ENCODE results near the gene FAM200B.

FAM200B gene

DNA sequence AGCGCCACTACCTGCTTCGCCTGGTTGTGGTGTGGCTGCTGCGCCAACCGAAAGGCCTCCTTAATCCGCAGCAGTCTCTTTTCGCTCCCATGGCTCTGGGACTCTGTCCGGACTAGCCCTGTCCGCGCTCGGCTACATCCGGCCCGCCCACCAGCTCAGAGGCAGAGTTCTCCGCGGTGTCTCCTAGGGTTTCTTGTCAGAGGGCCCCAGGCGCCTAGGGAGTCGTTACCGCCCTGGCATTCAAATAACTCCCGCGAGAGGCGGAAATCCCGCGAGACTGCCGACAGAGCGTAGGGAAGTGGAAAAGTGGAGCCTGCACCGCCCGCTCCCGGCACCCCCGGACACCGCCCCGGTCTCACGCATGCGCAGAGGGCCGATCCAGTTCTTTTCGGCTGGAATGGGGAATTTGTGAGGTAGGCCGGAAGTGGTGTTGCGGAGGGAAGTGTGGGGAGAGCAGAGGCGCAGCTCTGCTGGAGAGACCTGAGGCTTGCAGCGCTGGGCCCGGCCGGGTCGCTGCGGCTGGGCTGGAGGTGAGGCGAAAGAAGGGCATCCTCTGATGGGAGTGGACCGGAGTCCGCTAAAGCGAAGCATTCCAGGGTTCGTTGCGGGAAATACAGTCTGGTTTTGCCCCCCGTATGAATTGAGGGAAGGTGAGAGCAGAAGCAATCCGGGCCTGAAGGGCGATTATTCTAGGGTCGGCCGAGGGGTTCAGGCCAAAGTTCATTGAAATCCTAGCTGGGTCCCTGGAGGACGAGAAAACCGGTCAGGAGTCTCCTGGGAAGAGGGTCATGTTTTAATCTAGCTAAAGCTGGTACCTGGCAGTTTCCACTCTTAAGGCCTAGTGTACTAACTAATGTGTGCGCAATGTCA lies at the start of gene FAM200B:
Gene FAM200B (plus strand): TSS at position 456 of the 870 bp plus-strand sequence. CDS start 5,151 bp downstream, outside the sequence.
- Histone ChIP-seq H3K27ac (ENCODE audit: low read length) (peak within 1 kb of the TSS; percentile 98), H3K27me3 (ENCODE audit: low read depth, low read length) (no peaks in the 10 kb centered on the region), H3K9me3 (ENCODE audit: control insufficient read depth in 1 of 2, low read length in 2 of 2) (no peaks in the 10 kb centered on the region), H3K4me3 (ENCODE audit: low read depth in 1 of 2, low read length in 2 of 2) (peak within 1 kb of the TSS; percentile 73 to 98), H3K36me3 (ENCODE audit: control insufficient read depth in 1 of 2, insufficient read depth in 2 of 2, low read length in 2 of 2) (no peaks in the 10 kb centered on the region), H3K4me1 (ENCODE audit: control insufficient read depth in 1 of 2, insufficient read depth in 2 of 2, low read length in 2 of 2) (peaks cover 4 to 24% of the 10 kb centered on the region in 2 donors)

DNA sequence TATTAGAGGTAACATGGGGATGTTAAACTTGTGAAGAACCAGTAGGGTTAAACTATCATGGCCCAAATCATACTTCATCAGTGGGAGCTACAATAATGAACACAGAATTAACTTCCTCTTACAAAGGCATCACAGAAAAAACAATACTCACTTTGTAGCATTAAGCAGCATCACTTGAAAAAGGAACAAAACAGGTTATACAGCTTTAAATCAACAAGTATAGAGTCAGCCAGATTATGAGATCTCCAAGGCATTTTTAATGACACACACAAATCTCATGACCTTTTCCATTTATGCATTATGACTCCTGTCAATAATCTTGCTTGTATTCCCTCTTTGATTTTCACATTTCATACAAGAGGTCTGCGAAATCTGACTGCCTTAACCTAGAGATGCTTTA lies 44.8 kb upstream of the FAM200B start:
- H3K27me3 ChIP-seq (ENCODE audit: low read depth, low read length): no peaks in the 10 kb centered on the region
- H3K4me1 ChIP-seq (ENCODE audit: control insufficient read depth in 1 of 2, insufficient read depth in 2 of 2, low read length in 2 of 2): no peaks in the 10 kb centered on the region
- no peak overlapping the region for H3K27ac ChIP-seq (ENCODE audit: low read length)
- H3K9me3 ChIP-seq (ENCODE audit: control insufficient read depth in 1 of 2, low read length in 2 of 2): no peaks in the 10 kb centered on the region
- H3K36me3 ChIP-seq (ENCODE audit: control insufficient read depth in 1 of 2, insufficient read depth in 2 of 2, low read length in 2 of 2): peaks cover 22 to 27% of the 10 kb centered on the region in 2 donors
- no peak overlapping the region for H3K4me3 ChIP-seq (ENCODE audit: low read depth in 1 of 2, low read length in 2 of 2)

DNA sequence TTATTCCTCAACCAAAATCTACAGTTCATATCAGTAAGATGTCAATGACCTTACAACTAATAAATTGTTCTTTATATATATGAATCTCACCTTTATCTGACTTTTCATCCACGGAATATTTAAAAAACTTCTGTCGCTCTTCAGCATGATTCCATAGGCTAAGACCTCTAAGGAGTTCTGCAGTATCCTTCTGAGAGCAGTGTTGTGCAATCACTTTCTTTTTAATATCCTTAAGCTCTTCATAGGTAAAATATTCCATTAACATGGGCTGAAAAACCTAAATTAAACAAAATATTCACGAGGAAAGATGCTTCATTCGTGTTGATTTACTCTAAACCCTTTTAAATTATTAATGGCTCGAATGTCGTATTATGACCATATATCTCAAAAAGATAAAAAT lies 43.2 kb upstream of the FAM200B start:
- H3K36me3 ChIP-seq (ENCODE audit: control insufficient read depth in 1 of 2, insufficient read depth in 2 of 2, low read length in 2 of 2): peaks cover 22 to 27% of the 10 kb centered on the region in 2 donors
- no peaks in the 10 kb centered on the region for H3K4me1 ChIP-seq (ENCODE audit: control insufficient read depth in 1 of 2, insufficient read depth in 2 of 2, low read length in 2 of 2)
- no peak overlapping the region for H3K27ac ChIP-seq (ENCODE audit: low read length)
- no peaks in the 10 kb centered on the region for H3K9me3 ChIP-seq (ENCODE audit: control insufficient read depth in 1 of 2, low read length in 2 of 2)
- H3K27me3 ChIP-seq (ENCODE audit: low read depth, low read length): no peaks in the 10 kb centered on the region
- H3K4me3 ChIP-seq (ENCODE audit: low read depth in 1 of 2, low read length in 2 of 2): no peak overlapping the region

DNA sequence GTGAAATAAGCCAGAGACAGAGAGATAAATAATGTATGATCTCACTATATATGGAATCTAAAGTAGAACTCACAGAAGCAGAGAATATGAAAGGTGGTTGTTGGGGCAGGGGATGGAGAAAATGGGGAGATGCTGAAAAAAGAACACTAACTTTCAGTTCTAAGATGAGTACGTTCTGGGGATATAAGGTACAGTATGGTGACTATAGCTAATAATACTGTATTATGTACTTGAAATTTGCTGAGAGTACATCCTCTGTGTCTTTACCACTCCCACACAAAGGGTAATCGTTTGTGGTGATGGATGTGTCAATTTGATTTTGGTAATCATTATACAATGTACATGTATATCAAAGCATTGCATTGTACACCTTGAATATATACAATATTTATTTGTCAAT lies 33.0 kb upstream of the FAM200B start:
- H3K4me1 ChIP-seq (ENCODE audit: control insufficient read depth in 1 of 2, insufficient read depth in 2 of 2, low read length in 2 of 2): peaks cover 18 to 60% of the 10 kb centered on the region in 2 donors
- H3K9me3 ChIP-seq (ENCODE audit: control insufficient read depth in 1 of 2, low read length in 2 of 2): no peaks in the 10 kb centered on the region
- no peak overlapping the region for H3K4me3 ChIP-seq (ENCODE audit: low read depth in 1 of 2, low read length in 2 of 2)
- H3K36me3 ChIP-seq (ENCODE audit: control insufficient read depth in 1 of 2, insufficient read depth in 2 of 2, low read length in 2 of 2): no peaks in the 10 kb centered on the region
- no peaks in the 10 kb centered on the region for H3K27me3 ChIP-seq (ENCODE audit: low read depth, low read length)
- H3K27ac ChIP-seq (ENCODE audit: low read length): no peak overlapping the region

DNA sequence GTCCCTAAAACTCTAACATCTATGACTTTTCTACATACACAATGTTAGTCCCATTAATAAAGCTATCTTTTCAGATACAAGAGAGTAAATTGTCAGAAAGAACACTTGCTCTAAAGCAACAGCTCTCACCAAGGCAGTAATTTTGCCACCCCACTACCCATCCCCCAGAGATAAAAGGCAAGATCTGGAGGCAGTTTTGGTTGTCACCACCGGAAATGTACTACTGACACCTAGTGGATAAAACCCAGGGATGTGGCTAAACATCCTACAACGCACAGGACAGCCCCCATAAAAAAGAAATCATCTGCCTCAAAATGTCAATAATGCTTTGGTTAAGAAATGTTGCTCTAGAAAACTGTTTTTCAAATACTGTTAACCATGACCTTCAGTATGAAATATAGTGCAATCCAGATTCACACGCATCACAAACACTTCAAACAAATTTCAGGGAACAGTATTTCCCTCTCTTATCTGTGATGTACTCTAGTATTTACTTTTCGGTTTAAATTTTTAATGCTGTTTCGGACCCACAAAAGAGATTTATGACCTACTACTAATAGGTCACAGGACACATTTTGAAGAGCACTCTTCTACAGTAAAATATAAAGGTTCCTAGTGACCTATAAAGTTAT lies 31.6 kb upstream of the FAM200B start:
- peaks cover 23 to 52% of the 10 kb centered on the region in 2 donors for H3K4me1 ChIP-seq (ENCODE audit: control insufficient read depth in 1 of 2, insufficient read depth in 2 of 2, low read length in 2 of 2)
- no peaks in the 10 kb centered on the region for H3K36me3 ChIP-seq (ENCODE audit: control insufficient read depth in 1 of 2, insufficient read depth in 2 of 2, low read length in 2 of 2)
- no peaks in the 10 kb centered on the region for H3K9me3 ChIP-seq (ENCODE audit: control insufficient read depth in 1 of 2, low read length in 2 of 2)
- peak overlapping the region; percentile 32 for H3K27ac ChIP-seq (ENCODE audit: low read length)
- H3K4me3 ChIP-seq (ENCODE audit: low read depth in 1 of 2, low read length in 2 of 2): no peak overlapping the region
- H3K27me3 ChIP-seq (ENCODE audit: low read depth, low read length): no peaks in the 10 kb centered on the region

DNA sequence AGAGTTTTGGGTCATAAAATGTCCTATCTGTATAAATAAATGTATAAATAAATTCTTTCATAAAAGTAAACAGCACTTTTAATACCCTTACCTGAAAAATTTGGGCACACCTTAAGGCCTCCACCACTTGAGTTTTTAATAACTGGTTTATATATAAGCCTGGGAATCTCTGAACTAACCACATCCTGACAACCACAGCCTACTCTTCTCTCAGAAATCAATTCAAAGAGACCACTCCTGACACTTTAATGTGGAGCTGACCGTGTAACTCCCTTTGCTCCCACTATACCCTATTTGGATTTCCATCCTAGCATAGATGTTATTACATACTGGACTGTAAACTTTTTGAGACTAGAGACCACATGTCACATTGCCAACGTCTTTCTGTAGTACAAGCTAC lies 30.0 kb upstream of the FAM200B start:
- H3K4me1 ChIP-seq (ENCODE audit: control insufficient read depth in 1 of 2, insufficient read depth in 2 of 2, low read length in 2 of 2): peaks cover 26 to 50% of the 10 kb centered on the region in 2 donors
- peak overlapping the region; percentile 93 for H3K27ac ChIP-seq (ENCODE audit: low read length)
- peak overlapping the region in 1 of 2 donors; percentile 2 for H3K4me3 ChIP-seq (ENCODE audit: low read depth in 1 of 2, low read length in 2 of 2)
- no peaks in the 10 kb centered on the region for H3K27me3 ChIP-seq (ENCODE audit: low read depth, low read length)
- no peaks in the 10 kb centered on the region for H3K9me3 ChIP-seq (ENCODE audit: control insufficient read depth in 1 of 2, low read length in 2 of 2)
- H3K36me3 ChIP-seq (ENCODE audit: control insufficient read depth in 1 of 2, insufficient read depth in 2 of 2, low read length in 2 of 2): peaks cover 0 to 5% of the 10 kb centered on the region in 2 donors

DNA sequence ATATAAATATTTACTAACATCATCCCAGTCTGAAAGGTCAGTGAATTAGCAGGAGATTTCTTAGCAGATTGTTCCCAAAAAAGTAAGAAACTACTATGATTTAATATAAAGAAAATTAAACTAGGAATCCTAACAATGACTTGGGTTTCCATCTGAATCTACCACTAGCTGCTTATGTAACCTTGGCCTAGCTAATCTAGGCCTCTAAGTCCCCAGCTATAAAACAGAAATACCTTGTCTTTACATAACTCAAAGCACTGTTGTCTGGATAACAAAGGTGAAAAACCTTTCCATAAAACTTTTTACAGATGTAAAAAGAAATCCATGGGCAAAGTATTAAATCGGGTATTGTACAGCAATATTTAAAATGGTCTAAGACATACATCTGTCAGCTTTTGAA lies 29.4 kb upstream of the FAM200B start:
- no peaks in the 10 kb centered on the region for H3K27me3 ChIP-seq (ENCODE audit: low read depth, low read length)
- peak overlapping the region; percentile 93 for H3K27ac ChIP-seq (ENCODE audit: low read length)
- no peaks in the 10 kb centered on the region for H3K9me3 ChIP-seq (ENCODE audit: control insufficient read depth in 1 of 2, low read length in 2 of 2)
- H3K4me1 ChIP-seq (ENCODE audit: control insufficient read depth in 1 of 2, insufficient read depth in 2 of 2, low read length in 2 of 2): peaks cover 26 to 50% of the 10 kb centered on the region in 2 donors
- peaks cover 0 to 5% of the 10 kb centered on the region in 2 donors for H3K36me3 ChIP-seq (ENCODE audit: control insufficient read depth in 1 of 2, insufficient read depth in 2 of 2, low read length in 2 of 2)
- peak overlapping the region in 1 of 2 donors; percentile 87 for H3K4me3 ChIP-seq (ENCODE audit: low read depth in 1 of 2, low read length in 2 of 2)

DNA sequence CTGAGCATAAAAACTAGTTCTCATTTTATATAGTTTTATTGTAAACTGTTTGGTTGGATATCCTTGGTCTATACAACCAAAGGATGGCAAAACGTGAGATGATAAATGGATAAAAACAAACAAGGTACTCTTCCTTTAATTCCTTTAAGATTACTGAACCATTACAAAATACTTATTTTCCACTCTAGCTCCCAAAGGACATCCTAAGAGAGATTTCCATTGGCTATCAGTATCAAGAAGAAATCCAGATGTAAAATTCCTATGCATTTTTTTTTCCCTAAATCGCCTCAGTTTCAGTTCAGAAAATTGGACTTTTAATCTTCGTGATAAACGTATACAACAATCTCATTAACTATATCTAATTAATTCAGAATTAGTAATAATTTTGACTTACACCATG lies 28.8 kb upstream of the FAM200B start:
- Histone ChIP-seq H3K4me1 (ENCODE audit: control insufficient read depth in 1 of 2, insufficient read depth in 2 of 2, low read length in 2 of 2) (peaks cover 26 to 47% of the 10 kb centered on the region in 2 donors), H3K4me3 (ENCODE audit: low read depth in 1 of 2, low read length in 2 of 2) (peak overlapping the region; percentile 85 to 87), H3K27me3 (ENCODE audit: low read depth, low read length) (no peaks in the 10 kb centered on the region), H3K36me3 (ENCODE audit: control insufficient read depth in 1 of 2, insufficient read depth in 2 of 2, low read length in 2 of 2) (peaks cover 0 to 5% of the 10 kb centered on the region in 2 donors), H3K9me3 (ENCODE audit: control insufficient read depth in 1 of 2, low read length in 2 of 2) (no peaks in the 10 kb centered on the region), H3K27ac (ENCODE audit: low read length) (peak overlapping the region; percentile 93)

DNA sequence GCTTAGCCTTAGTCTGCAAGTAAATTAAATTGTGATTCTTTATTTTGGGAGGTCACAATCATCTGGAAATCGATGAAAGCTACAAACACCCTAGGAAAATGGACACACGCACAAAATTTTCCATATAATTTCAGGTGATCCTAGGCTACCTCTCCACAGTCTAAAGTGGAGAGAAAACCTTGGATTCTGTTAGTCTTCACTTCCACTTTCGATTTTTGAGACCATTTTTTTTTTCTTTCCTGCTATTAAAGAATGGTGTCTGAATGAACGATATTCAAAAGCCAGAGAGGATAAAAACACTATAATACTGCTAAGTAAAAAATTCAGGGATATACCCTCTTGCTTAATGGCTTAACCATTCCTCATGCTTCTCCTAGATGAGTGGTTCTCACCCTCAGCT lies 28.2 kb upstream of the FAM200B start:
- peaks cover 26 to 42% of the 10 kb centered on the region in 2 donors for H3K4me1 ChIP-seq (ENCODE audit: control insufficient read depth in 1 of 2, insufficient read depth in 2 of 2, low read length in 2 of 2)
- H3K9me3 ChIP-seq (ENCODE audit: control insufficient read depth in 1 of 2, low read length in 2 of 2): no peaks in the 10 kb centered on the region
- H3K36me3 ChIP-seq (ENCODE audit: control insufficient read depth in 1 of 2, insufficient read depth in 2 of 2, low read length in 2 of 2): peaks cover 0 to 5% of the 10 kb centered on the region in 2 donors
- peak overlapping the region; percentile 93 for H3K27ac ChIP-seq (ENCODE audit: low read length)
- H3K27me3 ChIP-seq (ENCODE audit: low read depth, low read length): no peaks in the 10 kb centered on the region
- H3K4me3 ChIP-seq (ENCODE audit: low read depth in 1 of 2, low read length in 2 of 2): peak overlapping the region; percentile 85 to 87

DNA sequence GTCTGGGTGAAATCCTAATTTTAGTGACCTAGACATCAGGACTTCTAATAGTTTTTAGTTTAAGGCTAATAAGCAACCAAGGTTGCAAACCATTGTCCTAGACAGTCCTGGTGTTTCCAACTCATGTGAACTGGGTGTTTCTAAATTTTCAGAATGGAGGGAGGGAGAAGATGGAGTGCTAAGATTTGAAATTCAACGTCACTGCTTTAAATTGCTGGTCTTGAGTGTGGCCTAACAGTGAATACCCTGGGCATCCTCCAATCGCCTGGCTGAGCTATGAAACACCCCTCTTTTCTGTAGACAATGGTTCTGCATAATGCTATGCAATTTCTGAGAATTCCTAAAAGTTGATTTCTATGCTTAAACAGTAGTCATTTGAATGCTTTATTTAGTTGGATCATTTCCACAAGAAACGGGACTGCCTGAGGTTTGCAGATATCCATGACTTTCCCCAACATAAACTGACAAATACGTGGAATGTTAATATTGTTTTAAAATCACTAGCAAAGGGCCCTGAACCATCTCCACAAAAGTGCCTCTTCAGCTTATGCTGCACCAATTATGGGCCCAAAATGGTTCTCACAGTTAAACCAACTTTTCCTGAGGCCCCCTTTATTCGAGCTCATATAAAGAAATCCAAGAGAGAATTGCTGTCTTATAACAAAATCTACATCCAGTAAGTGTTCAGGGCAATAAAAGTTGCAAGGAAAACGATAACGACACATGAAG lies 27.6 kb upstream of the FAM200B start:
- H3K27me3 ChIP-seq (ENCODE audit: low read depth, low read length): no peaks in the 10 kb centered on the region
- peaks cover 23 to 37% of the 10 kb centered on the region in 2 donors for H3K4me1 ChIP-seq (ENCODE audit: control insufficient read depth in 1 of 2, insufficient read depth in 2 of 2, low read length in 2 of 2)
- H3K27ac ChIP-seq (ENCODE audit: low read length): peak overlapping the region; percentile 93
- H3K36me3 ChIP-seq (ENCODE audit: control insufficient read depth in 1 of 2, insufficient read depth in 2 of 2, low read length in 2 of 2): peaks cover 0 to 5% of the 10 kb centered on the region in 2 donors
- peak overlapping the region; percentile 85 to 87 for H3K4me3 ChIP-seq (ENCODE audit: low read depth in 1 of 2, low read length in 2 of 2)
- H3K9me3 ChIP-seq (ENCODE audit: control insufficient read depth in 1 of 2, low read length in 2 of 2): no peaks in the 10 kb centered on the region

Data from muscle layer of duodenum (tissue), 2 donors.